HepG2 (cell line): Measurements from ENCODE around the gene SFT2D1. TPM values are rescaled to one million over a fixed set of nuclear protein-coding genes. Genes with fewer than 3 reads are reported as not detected.

Experiments
- BRF2 ChIP-seq: sonication (generic); formaldehyde crosslinking; IDR thresholded peaks from 2 replicates; pipeline ENCODE4 v1.8.1; 2022; ENCODE audit warnings: mild to moderate bottlenecking, missing genetic modification reagents
- FUBP1 ChIP-seq: sonication (generic); formaldehyde crosslinking; IDR thresholded peaks from 2 replicates; pipeline ENCODE4 v1.5.1; 2020; ENCODE audit warnings: missing genetic modification reagents, mild to moderate bottlenecking, borderline replicate concordance
- HOXA7 ChIP-seq: sonication (generic); formaldehyde crosslinking; IDR thresholded peaks from 2 replicates; pipeline ENCODE4 v1.8.1; 2022; ENCODE audit warnings: mild to moderate bottlenecking, missing genetic modification reagents, moderate library complexity
- MED1 ChIP-seq: sonication (generic); formaldehyde crosslinking; IDR thresholded peaks from 2 replicates; pipeline ENCODE4 v1.4.0; 2020; ENCODE audit warnings: missing genetic modification reagents
- SMAD1 ChIP-seq: sonication (generic); formaldehyde crosslinking; IDR thresholded peaks from 2 replicates; pipeline ENCODE4 v1.4.0; 2020; ENCODE audit warnings: missing genetic modification reagents, low read depth, mild to moderate bottlenecking, borderline replicate concordance
- SOX6 ChIP-seq, 2 experiments: fragments of 450-650 bp in 1 of 2; sonication (generic) in 1 of 2; formaldehyde crosslinking in 1 of 2; IDR thresholded peaks; 2 replicates each; pipeline versions ENCODE4 v1.4.0 to v1.6.1; 2017 to 2020; ENCODE audit warnings: antibody characterized with exemption in 1 of 2, mild to moderate bottlenecking in 1 of 2, missing genetic modification reagents in 1 of 2
- TCF12 ChIP-seq, 2 experiments: fragments of 450-650 bp in 1 of 2; sonication (generic) in 1 of 2; formaldehyde crosslinking in 1 of 2; IDR thresholded peaks; 2 replicates each; pipeline versions ENCODE4 v1.6.1 to v1.8.0; 2017 to 2022; ENCODE audit warnings: antibody characterized with exemption in 1 of 2, mild to moderate bottlenecking in 1 of 2, missing genetic modification reagents in 1 of 2, moderate library complexity in 1 of 2
- THAP11 ChIP-seq: IDR thresholded peaks from 2 replicates; pipeline ENCODE4 v1.6.1; 2016; ENCODE audit warnings: missing biosample characterization, missing genetic modification reagents
- ZBTB1 ChIP-seq: sonication (generic); formaldehyde crosslinking; IDR thresholded peaks from 2 replicates; pipeline ENCODE4 v1.4.0; 2020; ENCODE audit warnings: missing genetic modification reagents, borderline replicate concordance
- ZFP37 ChIP-seq: sonication (generic); formaldehyde crosslinking; IDR thresholded peaks from 2 replicates; pipeline ENCODE4 v1.4.0; 2020; ENCODE audit warnings: missing genetic modification reagents, borderline replicate concordance
- ZNF260 ChIP-seq: sonication (generic); formaldehyde crosslinking; IDR thresholded peaks from 2 replicates; pipeline ENCODE4 v1.4.0; 2020; ENCODE audit warnings: missing genetic modification reagents, low read depth, mild to moderate bottlenecking, borderline replicate concordance
- ZNF350 ChIP-seq: sonication (generic); formaldehyde crosslinking; IDR thresholded peaks from 2 replicates; pipeline ENCODE4 v1.4.0; 2020; ENCODE audit warnings: mild to moderate bottlenecking, low read depth, missing genetic modification reagents, borderline replicate concordance
- ZNF446 ChIP-seq: sonication (generic); formaldehyde crosslinking; IDR thresholded peaks from 2 replicates; pipeline ENCODE4 v1.5.0; 2020; ENCODE audit warnings: mild to moderate bottlenecking, missing genetic modification reagents
- polyA plus RNA-seq, 8 experiments: library from polyadenylated mRNA; depleted of rRNA in 3 of 8; stranded (reverse) in 7 of 8; unstranded in 1 of 8; fragments of >200 nt; fragmentation: Illumina TruSeq in 4 of 8; extraction: Trizol in 4 of 8; gene quantifications; 2 replicates each; pipeline versions ENCODE4 v1.2.1 to v1.2.3, GENCODE V29; 2011 to 2016; ENCODE audit warnings: low read depth in 4 of 8, missing spikeins in 1 of 8, mixed read lengths in 1 of 8; ENCODE audit not compliant: insufficient read depth in 1 of 8
- total RNA-seq, 5 experiments: library from RNA; depleted of rRNA; stranded (reverse); fragments of >200 nt; fragmentation: Illumina TruSeq; extraction: Trizol; gene quantifications; 2 replicates each; pipeline ENCODE4 v1.2.3, GENCODE V29; 2016; ENCODE audit warnings: low read depth in 1 of 5
- TF ChIP-seq, protein P1 (sequence below): sonication (generic); formaldehyde crosslinking; IDR thresholded peaks from one replicate; pipeline ENCODE4 v1.5.1; 2020; ENCODE audit warnings: mild to moderate bottlenecking, missing genetic modification reagents; ENCODE audit errors: not compliant biosample characterization

Gene SFT2D1
- total and polyA plus RNA-seq, 2 of the 13 experiments (the other 11 are each of a cell fraction or from before 2014, with no cell fraction given): 115 to 147 TPM

- TF ChIP-seq SOX6 (IDR thresholded peaks at IDR 0.05) (no peak), SOX6 (CRISPR knock-in tag; IDR thresholded peaks at IDR 0.05) (peak; percentile 75), MED1 (peak; percentile 78), TCF12 (IDR thresholded peaks at IDR 0.05) (no peak), TCF12 (CRISPR knock-in tag; IDR thresholded peaks at IDR 0.05) (peak; percentile 85; the same call in 1 of the 2 replicates), SMAD1 (CRISPR knock-in tag) (peak; percentile 98), ZFP37 (CRISPR knock-in tag) (peak; percentile 57), ZNF350 (CRISPR knock-in tag) (peak; percentile 98), HOXA7 (CRISPR knock-in tag) (no peak), THAP11 (CRISPR knock-in tag) (peak; percentile 92), ZNF260 (0 out of 2 replicates have a peak, but pooled peaks have one; percentile 61), ZBTB1 (CRISPR knock-in tag) (no peak), ZNF446 (CRISPR knock-in tag) (peak; percentile 62; the same call in 1 of the 2 replicates), BRF2 (CRISPR knock-in tag) (0 out of 2 replicates have a peak, but pooled peaks have one; percentile 24), FUBP1 (CRISPR knock-in tag) (no peak; the same call in 1 of the 2 replicates)
- TF ChIP-seq, protein P1, sequence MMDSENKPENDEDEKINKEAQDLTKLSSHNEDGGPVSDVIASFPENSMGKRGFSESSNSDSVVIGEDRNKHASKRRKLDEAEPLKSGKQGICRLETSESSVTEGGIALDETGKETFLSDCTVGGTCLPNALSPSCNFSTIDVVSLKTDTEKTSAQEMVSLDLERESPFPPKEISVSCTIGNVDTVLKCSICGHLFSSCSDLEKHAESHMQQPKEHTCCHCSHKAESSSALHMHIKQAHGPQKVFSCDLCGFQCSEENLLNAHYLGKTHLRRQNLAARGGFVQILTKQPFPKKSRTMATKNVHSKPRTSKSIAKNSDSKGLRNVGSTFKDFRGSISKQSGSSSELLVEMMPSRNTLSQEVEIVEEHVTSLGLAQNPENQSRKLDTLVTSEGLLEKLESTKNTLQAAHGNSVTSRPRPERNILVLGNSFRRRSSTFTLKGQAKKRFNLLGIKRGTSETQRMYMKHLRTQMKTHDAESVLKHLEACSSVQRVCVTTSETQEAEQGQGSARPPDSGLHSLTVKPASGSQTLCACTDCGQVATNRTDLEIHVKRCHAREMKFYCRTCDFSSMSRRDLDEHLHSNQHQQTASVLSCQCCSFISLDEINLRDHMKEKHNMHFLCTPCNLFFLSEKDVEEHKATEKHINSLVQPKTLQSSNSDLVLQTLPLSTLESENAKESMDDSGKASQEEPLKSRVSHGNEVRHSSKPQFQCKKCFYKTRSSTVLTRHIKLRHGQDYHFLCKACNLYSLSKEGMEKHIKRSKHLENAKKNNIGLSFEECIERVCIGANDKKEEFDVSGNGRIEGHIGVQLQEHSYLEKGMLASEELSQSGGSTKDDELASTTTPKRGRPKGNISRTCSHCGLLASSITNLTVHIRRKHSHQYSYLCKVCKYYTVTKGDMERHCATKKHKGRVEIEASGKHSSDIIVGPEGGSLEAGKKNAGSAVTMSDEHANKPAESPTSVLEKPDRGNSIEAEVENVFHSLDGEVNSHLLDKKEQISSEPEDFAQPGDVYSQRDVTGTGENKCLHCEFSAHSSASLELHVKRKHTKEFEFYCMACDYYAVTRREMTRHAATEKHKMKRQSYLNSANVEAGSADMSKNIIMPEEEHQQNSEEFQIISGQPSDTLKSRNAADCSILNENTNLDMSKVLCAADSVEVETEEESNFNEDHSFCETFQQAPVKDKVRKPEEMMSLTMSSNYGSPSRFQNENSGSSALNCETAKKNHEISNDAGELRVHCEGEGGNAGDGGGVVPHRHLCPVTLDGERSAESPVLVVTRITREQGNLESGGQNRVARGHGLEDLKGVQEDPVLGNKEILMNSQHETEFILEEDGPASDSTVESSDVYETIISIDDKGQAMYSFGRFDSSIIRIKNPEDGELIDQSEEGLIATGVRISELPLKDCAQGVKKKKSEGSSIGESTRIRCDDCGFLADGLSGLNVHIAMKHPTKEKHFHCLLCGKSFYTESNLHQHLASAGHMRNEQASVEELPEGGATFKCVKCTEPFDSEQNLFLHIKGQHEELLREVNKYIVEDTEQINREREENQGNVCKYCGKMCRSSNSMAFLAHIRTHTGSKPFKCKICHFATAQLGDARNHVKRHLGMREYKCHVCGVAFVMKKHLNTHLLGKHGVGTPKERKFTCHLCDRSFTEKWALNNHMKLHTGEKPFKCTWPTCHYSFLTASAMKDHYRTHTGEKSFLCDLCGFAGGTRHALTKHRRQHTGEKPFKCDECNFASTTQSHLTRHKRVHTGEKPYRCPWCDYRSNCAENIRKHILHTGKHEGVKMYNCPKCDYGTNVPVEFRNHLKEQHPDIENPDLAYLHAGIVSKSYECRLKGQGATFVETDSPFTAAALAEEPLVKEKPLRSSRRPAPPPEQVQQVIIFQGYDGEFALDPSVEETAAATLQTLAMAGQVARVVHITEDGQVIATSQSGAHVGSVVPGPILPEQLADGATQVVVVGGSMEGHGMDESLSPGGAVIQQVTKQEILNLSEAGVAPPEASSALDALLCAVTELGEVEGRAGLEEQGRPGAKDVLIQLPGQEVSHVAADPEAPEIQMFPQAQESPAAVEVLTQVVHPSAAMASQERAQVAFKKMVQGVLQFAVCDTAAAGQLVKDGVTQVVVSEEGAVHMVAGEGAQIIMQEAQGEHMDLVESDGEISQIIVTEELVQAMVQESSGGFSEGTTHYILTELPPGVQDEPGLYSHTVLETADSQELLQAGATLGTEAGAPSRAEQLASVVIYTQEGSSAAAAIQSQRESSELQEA: peak; percentile 97
Observed at GRCh38 chr6:166342349-166343149, at the start of gene SFT2D1 (continued).
